ENCODE measurements around the gene MAGI1.

DNA sequence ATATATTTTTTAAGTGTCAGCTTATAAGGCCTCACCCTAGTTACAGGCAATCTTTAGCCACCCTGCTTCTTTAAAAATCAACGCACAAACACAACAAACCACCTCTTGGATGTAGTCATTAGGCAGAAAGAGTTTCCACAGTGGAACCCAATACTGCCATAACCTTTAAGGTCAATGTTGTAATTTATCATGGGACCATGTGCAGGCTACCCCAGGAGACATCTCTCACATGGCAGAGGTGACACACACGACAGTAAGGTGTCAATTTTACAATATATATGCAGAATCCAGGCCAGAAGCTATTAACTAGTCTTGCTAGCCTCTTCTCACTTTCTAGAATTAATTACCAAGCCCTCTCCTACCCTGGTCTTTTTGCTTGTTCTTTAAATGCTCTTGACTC lies 336.5 kb downstream of the MAGI1 start:
- TF ChIP-seq, protein P1, sequence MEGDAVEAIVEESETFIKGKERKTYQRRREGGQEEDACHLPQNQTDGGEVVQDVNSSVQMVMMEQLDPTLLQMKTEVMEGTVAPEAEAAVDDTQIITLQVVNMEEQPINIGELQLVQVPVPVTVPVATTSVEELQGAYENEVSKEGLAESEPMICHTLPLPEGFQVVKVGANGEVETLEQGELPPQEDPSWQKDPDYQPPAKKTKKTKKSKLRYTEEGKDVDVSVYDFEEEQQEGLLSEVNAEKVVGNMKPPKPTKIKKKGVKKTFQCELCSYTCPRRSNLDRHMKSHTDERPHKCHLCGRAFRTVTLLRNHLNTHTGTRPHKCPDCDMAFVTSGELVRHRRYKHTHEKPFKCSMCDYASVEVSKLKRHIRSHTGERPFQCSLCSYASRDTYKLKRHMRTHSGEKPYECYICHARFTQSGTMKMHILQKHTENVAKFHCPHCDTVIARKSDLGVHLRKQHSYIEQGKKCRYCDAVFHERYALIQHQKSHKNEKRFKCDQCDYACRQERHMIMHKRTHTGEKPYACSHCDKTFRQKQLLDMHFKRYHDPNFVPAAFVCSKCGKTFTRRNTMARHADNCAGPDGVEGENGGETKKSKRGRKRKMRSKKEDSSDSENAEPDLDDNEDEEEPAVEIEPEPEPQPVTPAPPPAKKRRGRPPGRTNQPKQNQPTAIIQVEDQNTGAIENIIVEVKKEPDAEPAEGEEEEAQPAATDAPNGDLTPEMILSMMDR (IDR thresholded peaks at IDR 0.05) = no peak
- TF ChIP-seq POLR2A (IDR thresholded peaks at IDR 0.05) = no peak
